NCI-H1436 treated with DMSO at 0.1 percent for 48 hours (cell line): Measurements from ENCODE around the gene ZSWIM9.
"Not testable (repeated sequence)": the region's sequence is repeated elsewhere in the genome, so short reads cannot be mapped to it uniquely, and the experiment has no call there.

Experiments
- DNase-seq: peaks from one replicate; lab custom pipeline; 2025; lab: John Stamatoyannopoulos, UW

Gene ZSWIM9

GRCh38 chr19:48218997-48219396 lies 48.5 kb downstream of the ZSWIM9 start:
- no peak for DNase-seq

GRCh38 chr19:48220784-48221183 lies 50.3 kb downstream of the ZSWIM9 start:
- DNase-seq: not testable (repeated sequence)

DNA sequence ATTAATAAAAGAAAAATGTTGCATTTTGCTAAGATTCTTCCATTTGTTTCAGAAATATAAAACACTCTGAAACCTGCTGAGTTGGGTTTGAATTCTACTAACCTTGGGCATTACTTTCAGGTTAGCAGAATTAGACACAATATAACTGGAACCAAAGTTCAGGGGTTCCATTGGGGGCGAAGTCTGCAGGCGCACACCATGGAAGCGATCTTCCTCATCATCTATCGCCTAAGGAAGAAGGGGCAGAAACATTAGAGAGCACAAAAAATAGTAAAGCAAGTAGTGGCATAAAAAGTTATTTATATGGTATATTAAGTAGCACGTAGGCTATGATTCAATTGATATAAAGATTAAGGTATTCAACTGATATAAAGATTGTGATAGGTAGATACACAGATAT lies 51.1 kb downstream of the ZSWIM9 start:
- no peak for DNase-seq

DNA sequence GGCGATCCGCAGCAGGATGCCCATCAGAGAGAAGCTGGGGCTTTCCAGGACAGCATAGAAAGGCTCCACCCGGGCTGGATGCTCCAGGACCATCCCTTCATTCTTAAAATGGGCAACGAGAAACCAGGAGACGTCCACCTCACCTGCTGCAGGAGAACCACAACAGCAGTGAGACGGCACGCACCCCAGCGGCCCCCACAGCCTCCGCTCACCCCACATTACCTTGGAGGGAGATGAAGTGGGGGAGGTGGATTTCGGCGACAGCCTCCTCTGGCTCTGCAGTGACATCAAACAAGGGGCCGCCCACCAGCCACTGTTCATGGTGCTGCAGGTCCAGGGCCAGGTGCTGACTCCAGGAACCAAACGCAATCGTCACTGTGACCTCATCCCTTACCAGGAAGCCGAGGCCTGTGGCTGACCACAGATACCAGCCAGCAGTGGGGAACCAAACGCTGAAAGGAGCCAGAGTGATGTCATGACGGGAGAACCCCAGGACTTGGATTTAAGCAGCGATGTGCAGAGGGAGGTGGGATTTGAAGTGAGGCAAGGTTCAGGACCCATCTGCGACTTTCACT lies 60.2 kb downstream of the ZSWIM9 start:
- no peak for DNase-seq

DNA sequence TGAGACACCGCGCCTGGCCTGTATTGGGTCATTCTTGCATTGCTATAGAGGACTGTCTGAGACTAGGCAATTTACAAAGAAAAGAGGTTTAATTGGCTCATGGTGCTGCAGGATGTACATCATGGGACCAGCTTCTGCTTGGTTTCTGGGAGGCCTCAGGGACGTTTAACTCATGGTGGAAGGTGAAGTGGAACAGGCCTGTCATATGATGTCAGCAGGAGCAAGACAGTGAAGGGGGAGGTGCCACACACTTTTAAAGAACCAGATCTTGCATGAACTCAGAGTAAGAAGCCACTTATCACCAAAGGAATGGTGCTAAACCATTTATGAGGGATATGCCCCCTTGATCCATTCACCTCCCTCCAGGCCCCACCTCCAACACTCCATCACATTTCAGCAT lies 66.6 kb downstream of the ZSWIM9 start:
- no peak for DNase-seq

GRCh38 chr19:48239120-48239519 lies 68.6 kb downstream of the ZSWIM9 start:
- no peak for DNase-seq

DNA sequence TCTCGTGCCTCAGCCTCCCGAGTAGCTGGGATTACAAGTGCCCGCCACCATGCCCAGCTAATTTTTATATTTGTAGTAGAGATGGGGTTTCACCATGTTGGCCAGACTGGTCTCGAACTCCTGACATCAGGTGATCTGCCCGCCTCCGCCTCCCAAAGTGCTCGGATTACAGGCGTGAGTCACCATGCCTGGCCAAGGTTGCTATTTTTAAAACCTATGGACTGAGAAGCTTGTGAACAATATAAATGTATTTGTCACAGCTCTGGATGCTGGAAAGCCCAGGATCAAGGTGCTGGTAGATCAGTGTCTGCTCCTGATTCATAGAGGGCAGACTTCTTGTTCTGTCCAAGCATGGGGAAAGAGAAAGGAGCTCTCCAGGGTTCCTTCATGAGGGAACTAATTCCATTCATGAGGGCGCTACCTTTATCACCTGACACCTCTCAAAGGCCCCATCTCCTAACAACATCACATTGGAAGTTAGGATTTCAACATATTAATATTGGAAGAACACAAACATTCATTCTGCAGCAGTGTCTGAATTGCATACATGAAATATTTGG lies 69.2 kb downstream of the ZSWIM9 start:
- DNase-seq: no peak

- DNase-seq: not testable (repeated sequence)
Measured at GRCh38 chr19:48241771-48242170, 71.3 kb downstream of the ZSWIM9 start.

GRCh38 chr19:48244281-48244680 lies 73.8 kb downstream of the ZSWIM9 start:
- no peak for DNase-seq

GRCh38 chr19:48246101-48246500 lies 75.6 kb downstream of the ZSWIM9 start:
- no peak for DNase-seq

GRCh38 chr19:48247212-48247611 lies 76.7 kb downstream of the ZSWIM9 start:
- no peak for DNase-seq
